Epithelial cell of proximal tubule (primary cell): ENCODE results near the gene MYH9. TPM values are rescaled to one million over a fixed set of nuclear protein-coding genes. Genes with fewer than 3 reads are reported as not detected.

ENCODE experiments used
- DNase-seq: peaks from one replicate; pipeline ENCODE4 v3.0.0-alpha.2; 2011; ENCODE audit warnings: low read depth
- H3K4me3 ChIP-seq: 2 replicates; pipeline ENCODE4 v1.5.1; 2011; ENCODE audit warnings: low read depth, mild to moderate bottlenecking, low read length
- total RNA-seq: library from RNA; depleted of rRNA; stranded (reverse); fragments of >200 nt; gene quantifications from 2 replicates; pipeline ENCODE4 v1.2.3, GENCODE V29; 2015
- TF ChIP-seq, protein P1 (sequence below): conservative IDR thresholded peaks from 2 replicates; pipeline ENCODE4 v1.5.1; 2012; ENCODE audit warnings: low read depth, mild to moderate bottlenecking, low read length

The MYH9 gene
- total RNA-seq, 1 donor from 2014 or later = 896 TPM

DNA sequence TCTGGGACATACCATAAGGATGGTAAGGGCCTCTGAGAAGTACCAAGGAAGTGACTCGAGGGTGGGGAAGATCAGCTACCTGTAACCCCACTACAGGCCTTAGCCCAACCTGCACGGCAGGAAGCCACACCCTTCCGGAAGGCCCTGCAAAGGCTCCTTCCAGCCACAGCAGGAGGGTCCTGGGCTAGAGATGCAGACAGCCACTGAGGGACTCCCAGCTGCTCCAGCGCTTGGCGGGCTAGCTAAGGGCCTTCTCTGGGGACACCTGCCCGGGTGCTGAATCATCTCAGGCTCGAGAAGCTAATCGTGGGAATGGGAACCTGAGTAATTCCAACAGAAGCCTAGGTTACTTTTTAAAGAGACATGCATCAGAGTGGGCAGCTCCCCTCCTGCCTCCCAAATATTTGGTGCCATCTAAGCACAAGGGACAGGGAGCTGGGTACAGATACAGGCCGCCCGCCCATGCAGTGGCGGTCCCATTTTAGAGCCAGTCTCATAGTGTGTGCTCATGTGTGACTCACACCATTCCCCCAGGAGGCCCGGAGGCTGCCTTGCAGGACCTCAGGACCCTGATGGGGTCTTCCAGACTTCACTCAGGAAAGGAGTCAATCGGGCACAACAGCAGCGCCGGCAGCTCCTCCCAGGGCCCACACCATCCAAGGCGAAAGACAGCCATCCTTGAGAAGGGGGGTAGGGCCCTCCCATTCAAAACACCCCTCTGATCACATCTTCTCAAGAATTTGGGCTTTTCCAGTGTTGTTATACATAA lies 8.0 kb downstream of the MYH9 start:
- no peak for DNase-seq
- TF ChIP-seq, protein P1, sequence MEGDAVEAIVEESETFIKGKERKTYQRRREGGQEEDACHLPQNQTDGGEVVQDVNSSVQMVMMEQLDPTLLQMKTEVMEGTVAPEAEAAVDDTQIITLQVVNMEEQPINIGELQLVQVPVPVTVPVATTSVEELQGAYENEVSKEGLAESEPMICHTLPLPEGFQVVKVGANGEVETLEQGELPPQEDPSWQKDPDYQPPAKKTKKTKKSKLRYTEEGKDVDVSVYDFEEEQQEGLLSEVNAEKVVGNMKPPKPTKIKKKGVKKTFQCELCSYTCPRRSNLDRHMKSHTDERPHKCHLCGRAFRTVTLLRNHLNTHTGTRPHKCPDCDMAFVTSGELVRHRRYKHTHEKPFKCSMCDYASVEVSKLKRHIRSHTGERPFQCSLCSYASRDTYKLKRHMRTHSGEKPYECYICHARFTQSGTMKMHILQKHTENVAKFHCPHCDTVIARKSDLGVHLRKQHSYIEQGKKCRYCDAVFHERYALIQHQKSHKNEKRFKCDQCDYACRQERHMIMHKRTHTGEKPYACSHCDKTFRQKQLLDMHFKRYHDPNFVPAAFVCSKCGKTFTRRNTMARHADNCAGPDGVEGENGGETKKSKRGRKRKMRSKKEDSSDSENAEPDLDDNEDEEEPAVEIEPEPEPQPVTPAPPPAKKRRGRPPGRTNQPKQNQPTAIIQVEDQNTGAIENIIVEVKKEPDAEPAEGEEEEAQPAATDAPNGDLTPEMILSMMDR = no peak
- H3K4me3 ChIP-seq = no peak overlapping the region

DNA sequence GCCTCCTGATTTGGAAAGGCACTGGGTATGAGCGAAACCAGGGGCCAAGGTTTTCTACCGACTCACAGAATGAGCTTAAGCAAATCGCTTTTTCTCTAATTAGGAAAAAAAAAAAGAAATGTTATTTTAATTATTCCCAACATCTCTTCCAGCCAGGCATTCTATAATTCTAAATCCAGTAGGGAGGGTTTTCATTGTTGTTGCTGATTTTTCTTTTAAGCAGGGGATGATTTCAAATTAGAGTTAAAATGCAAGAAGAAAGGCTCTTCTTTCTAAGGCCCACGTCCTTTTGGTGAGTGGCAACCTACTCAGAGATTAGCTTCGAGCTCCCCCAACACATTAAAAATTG lies 8.9 kb downstream of the MYH9 start:
- no peak for DNase-seq
- TF ChIP-seq, protein P1 = no peak
- no peak overlapping the region for H3K4me3 ChIP-seq

DNA sequence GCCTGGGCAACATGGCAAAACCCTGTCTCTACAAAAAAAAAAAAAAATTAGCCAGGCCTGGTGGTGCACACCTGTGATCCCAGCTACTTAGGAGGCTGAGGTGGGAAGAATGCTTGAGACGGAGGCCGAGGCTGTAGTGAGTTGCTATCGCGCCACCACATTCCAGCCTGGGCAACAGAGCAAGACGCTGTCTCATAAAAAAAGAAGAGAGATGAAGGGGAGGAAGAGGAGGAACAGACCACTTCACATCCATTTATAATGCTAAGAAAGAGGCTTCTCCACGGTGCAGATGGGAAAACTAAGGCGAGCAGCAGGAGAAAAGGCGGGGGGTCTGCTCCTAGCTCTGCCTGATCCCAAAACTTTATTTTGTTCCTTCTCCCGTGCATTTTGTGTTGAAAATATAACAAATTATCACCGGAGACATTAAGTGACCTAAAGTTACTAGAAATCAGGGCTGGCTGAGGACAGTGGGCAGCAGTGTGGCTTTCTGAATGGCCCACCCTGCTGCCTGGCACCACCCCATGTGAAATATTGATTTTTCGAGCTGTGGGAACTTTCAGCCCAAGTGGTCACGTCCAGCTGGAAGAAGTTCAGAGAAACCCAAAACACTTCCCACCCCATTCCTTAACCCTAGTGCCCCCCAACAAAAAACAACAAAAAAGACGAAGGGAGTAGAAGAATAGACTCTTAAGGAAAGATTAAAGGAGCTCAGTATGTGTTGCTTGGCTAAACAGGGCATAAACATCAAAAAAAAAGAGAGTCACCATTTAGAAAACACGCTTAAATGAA lies 9.5 kb downstream of the MYH9 start:
- no peak overlapping the region for H3K4me3 ChIP-seq
- no peak for DNase-seq
- TF ChIP-seq, protein P1 = no peak

DNA sequence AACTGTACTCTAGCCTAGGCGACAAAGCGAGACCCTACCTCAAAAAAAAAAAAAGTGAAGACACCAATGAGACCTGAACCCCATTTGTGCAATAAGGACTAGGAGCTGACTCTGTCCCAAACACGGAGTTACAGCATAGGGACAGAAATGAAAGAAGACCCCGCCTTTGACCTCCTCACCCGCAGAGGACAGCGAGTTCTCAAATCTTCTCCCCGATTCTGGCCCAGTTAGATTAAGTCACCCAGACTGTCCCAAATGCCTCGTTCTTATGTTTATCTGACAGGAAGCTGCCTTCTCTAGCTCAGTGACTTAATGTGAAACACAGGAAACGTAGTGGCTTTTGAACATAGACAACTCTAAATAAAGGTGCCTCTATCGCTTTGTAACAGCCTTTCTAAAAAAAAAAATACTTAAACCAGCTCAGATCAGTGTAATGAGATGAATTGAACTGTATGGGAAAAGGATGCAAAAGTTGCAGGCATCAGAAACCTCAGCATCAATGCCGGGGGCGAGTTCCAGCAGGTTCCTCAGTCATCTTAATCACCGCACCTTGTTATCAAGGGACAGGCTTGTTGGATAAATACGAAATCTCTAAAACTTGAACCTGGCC lies 10.6 kb downstream of the MYH9 start:
- DNase-seq = no peak
- H3K4me3 ChIP-seq = no peak overlapping the region
- TF ChIP-seq, protein P1 = no peak

DNA sequence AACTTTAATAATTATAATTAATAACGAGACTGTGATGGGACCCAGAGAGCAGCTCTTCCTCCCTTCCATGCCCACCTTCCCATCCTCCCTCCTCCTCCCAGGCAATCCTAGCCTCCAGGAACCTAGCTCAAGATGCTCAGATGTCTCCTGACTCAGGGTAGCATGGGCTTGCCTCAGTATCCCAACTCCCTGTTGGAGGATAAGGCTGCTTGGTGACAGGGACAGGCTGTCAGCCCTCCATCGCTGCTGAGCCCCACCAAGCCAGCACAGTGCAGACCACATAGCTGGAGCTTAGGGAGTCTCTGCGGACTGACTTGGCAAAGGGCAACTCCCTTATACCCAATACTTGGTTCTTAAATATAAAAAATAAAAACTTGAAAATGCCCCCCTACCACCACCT lies 11.5 kb downstream of the MYH9 start:
- TF ChIP-seq, protein P1 = no peak
- DNase-seq = no peak
- H3K4me3 ChIP-seq = no peak overlapping the region

DNA sequence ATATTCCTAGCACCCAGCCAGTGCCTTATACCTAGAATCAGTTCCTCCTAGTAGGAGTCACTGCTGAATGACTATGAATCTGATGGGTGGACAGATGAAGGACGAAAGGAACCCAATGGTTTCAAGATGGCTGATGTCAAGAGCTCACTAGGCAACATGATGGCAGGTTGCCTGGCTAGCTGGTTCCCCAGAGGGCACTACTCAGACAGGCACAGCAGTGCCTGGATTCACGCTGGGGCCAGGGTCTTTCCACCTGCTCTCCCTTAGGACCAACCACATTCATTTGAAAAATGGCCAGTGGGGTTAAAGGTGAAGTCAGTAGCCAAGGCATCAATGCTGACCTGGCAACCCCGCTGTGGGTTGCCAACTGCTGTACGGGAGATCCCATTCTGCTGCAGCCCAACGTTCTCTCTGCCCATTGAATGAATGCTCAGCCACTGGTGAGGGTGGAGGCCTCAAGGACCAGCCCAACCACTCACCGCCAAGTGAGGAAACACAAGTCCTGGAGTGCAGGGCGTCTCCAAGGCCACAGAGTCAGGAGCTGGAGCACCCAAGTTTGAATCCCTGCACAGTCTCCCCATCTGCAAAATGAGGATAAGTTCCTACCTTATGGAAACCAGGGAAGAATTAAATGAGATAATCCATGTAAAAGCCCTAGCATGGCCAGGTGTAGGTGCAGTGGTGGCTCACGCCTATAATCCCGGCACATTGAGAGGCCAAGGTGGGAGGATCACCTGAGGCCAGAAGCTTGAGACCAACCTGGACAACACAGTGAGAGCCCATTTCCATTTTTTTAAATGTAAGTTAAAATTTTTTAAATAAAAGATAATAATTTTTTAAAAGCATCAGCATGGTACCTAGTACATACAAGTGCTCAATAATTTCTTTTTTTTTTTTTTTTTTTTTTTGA lies 12.4 kb downstream of the MYH9 start:
- TF ChIP-seq, protein P1 = no peak
- no peak for DNase-seq
- no peak overlapping the region for H3K4me3 ChIP-seq
